Transverse colon (tissue), 4 donors: ENCODE data around the gene CDK5RAP2.

Experiments used
- CTCF ChIP-seq, 5 experiments: fragments of 200-600 bp in 3 of 5; fragments of 450-650 bp in 2 of 5; sonication (generic) in 3 of 5; IDR thresholded peaks; 1 replicate in 2 of 5; 2 replicates in 3 of 5; pipeline ENCODE4 v1.5.1; 2016 to 2017; ENCODE audit warnings: antibody characterized with exemption in 5 of 5, inconsistent platforms in 3 of 5, mild to moderate bottlenecking in 2 of 5, moderate library complexity in 1 of 5
- EP300 ChIP-seq: sonication (generic); formaldehyde crosslinking; IDR thresholded peaks from one replicate; pipeline ENCODE4 v1.6.1; 2017; ENCODE audit warnings: antibody characterized with exemption, low read depth
- POLR2A ChIP-seq: fragments of 450-650 bp; IDR thresholded peaks from one replicate; pipeline ENCODE4 v1.6.1; 2016; ENCODE audit warnings: antibody characterized with exemption, mild to moderate bottlenecking, moderate library complexity
- POLR2AphosphoS5 ChIP-seq, 3 donors: sonication (generic); formaldehyde crosslinking; IDR thresholded peaks; one replicate each; pipeline ENCODE4 v1.6.1; 2016; ENCODE audit warnings: antibody characterized with exemption in 3 of 3

DNA sequence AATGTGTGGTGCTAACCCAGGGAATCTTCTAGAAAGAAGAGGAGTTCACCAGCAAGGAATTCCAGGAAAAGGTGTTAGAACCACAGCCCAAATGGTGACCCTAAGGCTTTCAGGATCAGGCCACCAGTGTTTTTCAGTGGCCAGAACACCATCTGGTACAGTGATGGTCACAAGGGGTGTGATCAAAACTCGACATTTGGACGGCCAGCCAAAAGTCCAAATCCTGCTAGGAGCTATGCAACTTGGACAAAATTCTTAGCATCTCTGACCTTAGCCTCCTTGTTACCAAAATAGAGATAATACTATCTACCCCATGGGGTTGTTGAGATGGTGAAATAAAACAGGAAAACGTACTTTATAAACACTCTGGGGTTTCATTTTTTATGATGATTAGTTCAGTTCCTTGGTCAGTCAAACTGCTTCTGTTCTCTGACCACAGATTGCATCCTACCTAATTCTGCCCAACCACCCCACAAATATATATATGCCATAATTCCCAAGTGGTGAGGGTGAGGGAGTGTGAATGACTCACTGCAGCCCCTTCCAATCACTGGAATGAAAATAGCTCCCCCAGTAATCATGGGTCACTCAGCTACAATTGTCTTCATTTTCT lies 210.3 kb downstream of the CDK5RAP2 start:
- no peak for TF ChIP-seq CTCF (IDR thresholded peaks at IDR 0.05)
- TF ChIP-seq POLR2A = no peak
- TF ChIP-seq POLR2AphosphoS5 (IDR thresholded peaks at IDR 0.05) = no peak
- no peak for TF ChIP-seq EP300
